Neural progenitor cell (in vitro differentiated cells): Measurements from ENCODE around the gene SNRNP27. TPM values are rescaled to one million over a fixed set of nuclear protein-coding genes. Genes with fewer than 3 reads are reported as not detected.
"Not testable (repeated sequence)": the region's sequence is repeated elsewhere in the genome, so short reads cannot be mapped to it uniquely, and the experiment has no call there.

Experiments
- DNase-seq: peaks from one replicate; pipeline ENCODE4 v3.0.0-alpha.2; 2016; ENCODE audit warnings: low spot score
- H2AFZ ChIP-seq: fragments of 200-600 bp; sonication (generic); replicated peaks from 2 replicates; pipeline ENCODE4 v1.6.1; 2016; ENCODE audit warnings: antibody characterized with exemption
- H3F3A ChIP-seq: fragments of 200-600 bp; sonication (generic); 2 replicates; pipeline ENCODE4 v1.6.1; 2016; ENCODE audit warnings: antibody characterized with exemption, low read depth
- H3K27ac ChIP-seq: fragments of 200-600 bp; sonication (generic); 2 replicates; pipeline ENCODE4 v1.5.1; 2016; ENCODE audit warnings: mild to moderate bottlenecking
- H3K27me3 ChIP-seq: fragments of 200-600 bp; sonication (generic); 2 replicates; pipeline ENCODE4 v1.6.1; 2016; ENCODE audit warnings: mild to moderate bottlenecking, moderate library complexity
- H3K36me3 ChIP-seq: fragments of 200-600 bp; sonication (generic); 2 replicates; pipeline ENCODE4 v1.5.1; 2016
- H3K4me1 ChIP-seq: fragments of 200-600 bp; sonication (generic); 2 replicates; pipeline ENCODE4 v1.6.1; 2016; ENCODE audit warnings: mixed run types
- H3K4me2 ChIP-seq: fragments of 200-600 bp; sonication (generic); 2 replicates; pipeline ENCODE4 v1.6.1; 2016
- H3K4me3 ChIP-seq: fragments of 200-600 bp; sonication (generic); 2 replicates; pipeline ENCODE4 v1.5.1; 2016
- H3K79me2 ChIP-seq: fragments of 200-600 bp; sonication (generic); 2 replicates; pipeline ENCODE4 v1.6.1; 2016; ENCODE audit warnings: low read depth
- H3K9ac ChIP-seq: fragments of 200-600 bp; sonication (generic); 2 replicates; pipeline ENCODE4 v1.6.1; 2016
- H3K9me3 ChIP-seq: fragments of 200-600 bp; sonication (generic); 2 replicates; pipeline ENCODE4 v1.5.1; 2016; ENCODE audit warnings: low read depth
- H4K20me1 ChIP-seq: fragments of 200-600 bp; sonication (generic); 2 replicates; pipeline ENCODE4 v1.6.1; 2016; ENCODE audit warnings: low read depth
- H3K27ac Mint-ChIP-seq: 3 replicates; pipeline ENCODE4 v1.8.0; 2021; ENCODE audit warnings: mixed read lengths
- H3K27me3 Mint-ChIP-seq: 2 replicates; pipeline ENCODE4 v1.8.0; 2022; ENCODE audit warnings: low read depth, mild to moderate bottlenecking, inconsistent platforms, moderate library complexity, mixed read lengths; ENCODE audit not compliant: insufficient read depth
- H3K36me3 Mint-ChIP-seq: 3 replicates; pipeline ENCODE4 v1.8.0; 2021; ENCODE audit warnings: mixed read lengths
- H3K4me1 Mint-ChIP-seq: 3 replicates; pipeline ENCODE4 v1.8.0; 2021; ENCODE audit warnings: mixed read lengths
- H3K4me3 Mint-ChIP-seq: 3 replicates; pipeline ENCODE4 v1.8.0; 2021; ENCODE audit warnings: mild to moderate bottlenecking, moderate library complexity, mixed read lengths
- H3K9me3 Mint-ChIP-seq: 3 replicates; pipeline ENCODE4 v1.8.0; 2020; ENCODE audit warnings: mixed read lengths
- CTCF ChIP-seq: fragments of 200-600 bp; sonication (generic); IDR thresholded peaks from 2 replicates; pipeline ENCODE4 v1.5.1; 2017; ENCODE audit warnings: antibody characterized with exemption, mild to moderate bottlenecking
- EZH2 ChIP-seq: fragments of 200-600 bp; sonication (generic); IDR thresholded peaks from 2 replicates; pipeline ENCODE4 v1.6.1; 2017; ENCODE audit warnings: antibody characterized with exemption, mild to moderate bottlenecking, moderate library complexity
- EZH2phosphoT487 ChIP-seq: fragments of 200-600 bp; sonication (generic); IDR thresholded peaks from 2 replicates; pipeline ENCODE4 v1.6.1; 2017; ENCODE audit warnings: antibody characterized with exemption
- total RNA-seq: library from RNA; depleted of rRNA; stranded (reverse); fragments of >200 nt; gene quantifications from 2 replicates; pipeline ENCODE4 v1.2.3, GENCODE V29; 2015; ENCODE audit warnings: low replicate concordance

Gene SNRNP27
- total RNA-seq, 1 donor from 2014 or later, result 131 TPM

DNA sequence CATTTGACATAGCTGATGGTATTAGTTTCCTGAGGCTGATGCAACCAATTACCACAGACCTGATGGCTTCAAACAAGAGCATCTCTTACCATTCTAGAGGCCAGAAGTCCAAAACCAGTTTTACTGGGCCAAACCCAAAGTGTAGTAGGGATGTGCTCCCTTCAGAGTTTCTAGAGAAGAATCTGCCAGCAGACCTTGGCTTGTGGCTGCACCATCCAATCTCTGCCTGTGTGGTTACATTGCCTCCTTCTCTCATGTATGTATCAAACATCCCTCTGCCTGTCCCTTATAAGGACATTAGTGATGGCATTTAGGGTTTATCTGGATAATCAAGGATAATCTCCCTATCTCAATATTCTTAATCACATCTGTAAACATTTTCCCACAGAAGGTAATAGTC, 4.5 kb upstream of the SNRNP27 start:
- no peak overlapping the region for H3K9ac ChIP-seq
- H3K36me3 Mint-ChIP-seq, result no peaks in the 10 kb centered on the region
- H3K36me3 ChIP-seq, result no peaks in the 10 kb centered on the region
- no peak for DNase-seq
- H3K9me3 ChIP-seq, result no peaks in the 10 kb centered on the region
- no peak overlapping the region for H2AFZ ChIP-seq
- peaks cover 3% of the 10 kb centered on the region for H3K27me3 Mint-ChIP-seq
- H3K79me2 ChIP-seq, result peaks cover 5% of the 10 kb centered on the region
- no peak for TF ChIP-seq EZH2phosphoT487
- no peak for TF ChIP-seq CTCF
- no peak for TF ChIP-seq EZH2
- no peak overlapping the region for H3K4me2 ChIP-seq
- peaks cover 10% of the 10 kb centered on the region for H3F3A ChIP-seq
- H3K4me3 ChIP-seq, result no peak overlapping the region
- no peak overlapping the region for H3K27ac Mint-ChIP-seq
- H3K4me3 Mint-ChIP-seq, result no peak overlapping the region
- H3K4me1 ChIP-seq, result no peaks in the 10 kb centered on the region
- no peaks in the 10 kb centered on the region for H4K20me1 ChIP-seq
- peaks cover 7% of the 10 kb centered on the region for H3K4me1 Mint-ChIP-seq
- H3K27ac ChIP-seq, result no peak overlapping the region
- H3K9me3 Mint-ChIP-seq, result no peaks in the 10 kb centered on the region
- H3K27me3 ChIP-seq, result no peaks in the 10 kb centered on the region

GRCh38 chr2:69890881-69891280, 2.9 kb upstream of the SNRNP27 start:
- no peaks in the 10 kb centered on the region for H3K27me3 ChIP-seq
- Mint-ChIP-seq H3K9me3 (no peaks in the 10 kb centered on the region), H3K4me3 (no peak overlapping the region), H3K4me1 (peaks cover 7% of the 10 kb centered on the region), H3K27me3 (peaks cover 3% of the 10 kb centered on the region), H3K36me3 (no peaks in the 10 kb centered on the region), H3K27ac (no peak overlapping the region)
- no peak overlapping the region for H3K27ac ChIP-seq
- H3K9me3 ChIP-seq, result no peaks in the 10 kb centered on the region
- H3K79me2 ChIP-seq, result peaks cover 21% of the 10 kb centered on the region
- H3F3A ChIP-seq, result peaks cover 17% of the 10 kb centered on the region
- TF ChIP-seq EZH2phosphoT487, result no peak
- TF ChIP-seq CTCF, result no peak
- TF ChIP-seq EZH2, result no peak
- H3K4me2 ChIP-seq, result no peak overlapping the region
- no peak overlapping the region for H3K4me3 ChIP-seq
- DNase-seq, result no peak
- H2AFZ ChIP-seq, result no peak overlapping the region
- H3K36me3 ChIP-seq, result no peaks in the 10 kb centered on the region
- H3K9ac ChIP-seq, result no peak overlapping the region
- no peaks in the 10 kb centered on the region for H4K20me1 ChIP-seq
- no peaks in the 10 kb centered on the region for H3K4me1 ChIP-seq

GRCh38 chr2:69892838-69893424, 825 bp upstream of the SNRNP27 start:
- Histone ChIP-seq H3K4me2 (peak overlapping the region; percentile 89), H2AFZ (peak overlapping the region; percentile 99), H3F3A (peaks cover 17% of the 10 kb centered on the region), H3K36me3 (peaks cover 12% of the 10 kb centered on the region), H3K79me2 (peaks cover 22% of the 10 kb centered on the region), H3K4me3 (peak overlapping the region; percentile 84)
- not testable (repeated sequence) for H3K27me3 Mint-ChIP-seq, H3K9ac ChIP-seq, H3K27me3 ChIP-seq, DNase-seq, H4K20me1 ChIP-seq, H3K9me3 Mint-ChIP-seq, H3K9me3 ChIP-seq, H3K4me1 Mint-ChIP-seq, H3K27ac ChIP-seq, H3K4me1 ChIP-seq
- Mint-ChIP-seq H3K4me3 (peak overlapping the region; percentile 99), H3K36me3 (peaks cover 11% of the 10 kb centered on the region), H3K27ac (peak overlapping the region; percentile 98)

- Histone ChIP-seq H3F3A (peaks cover 17% of the 10 kb centered on the region), H3K4me3 (peak overlapping the region; percentile 84), H3K4me2 (peak overlapping the region; percentile 89), H3K9ac (peak overlapping the region; percentile 89), H3K36me3 (peaks cover 20% of the 10 kb centered on the region), H3K79me2 (peaks cover 30% of the 10 kb centered on the region)
- H2AFZ ChIP-seq, DNase-seq, H3K27me3 Mint-ChIP-seq, H3K27me3 ChIP-seq, H3K27ac ChIP-seq, H3K9me3 Mint-ChIP-seq, H3K4me1 ChIP-seq, H3K9me3 ChIP-seq, H3K27ac Mint-ChIP-seq, H4K20me1 ChIP-seq, H3K4me1 Mint-ChIP-seq: not testable (repeated sequence)
- Mint-ChIP-seq H3K4me3 (peak overlapping the region; percentile 99), H3K36me3 (peaks cover 13% of the 10 kb centered on the region)
Measured at GRCh38 chr2:69894737-69895136, 981 bp downstream of the SNRNP27 start.
